ENCODE data around the gene ARHGEF37. TPM values are rescaled to one million over a fixed set of nuclear protein-coding genes. Genes with fewer than 3 reads are reported as not detected.

Gene ARHGEF37
- total RNA-seq, 1 donor = 0.72 TPM

- H3K4me3 ChIP-seq (ENCODE audit: insufficient read depth, low read length) = no peak overlapping the region
- no peaks in the 10 kb centered on the region for H3K79me2 ChIP-seq (ENCODE audit: insufficient read depth, low read length)
- H3K27me3 ChIP-seq (ENCODE audit: insufficient read depth, low read length) = no peaks in the 10 kb centered on the region
- H4K20me1 ChIP-seq (ENCODE audit: insufficient read depth, low read length) = no peaks in the 10 kb centered on the region
- H3K9me3 ChIP-seq (ENCODE audit: low read depth, low read length) = no peaks in the 10 kb centered on the region
- peak overlapping the region; percentile 18 for H3K27ac ChIP-seq (ENCODE audit: low read depth, low read length)
- no peak for TF ChIP-seq CTCF (IDR thresholded peaks at IDR 0.05; ENCODE audit: extremely low read depth, low read depth, low read length)
- peaks cover 6% of the 10 kb centered on the region for H3K4me1 ChIP-seq (ENCODE audit: insufficient read depth, low read length)
- H3K36me3 ChIP-seq (ENCODE audit: insufficient read depth, low read length) = no peaks in the 10 kb centered on the region
- no peak for DNase-seq (ENCODE audit: insufficient read length, low spot score, missing footprints)
- H3K4me2 ChIP-seq (ENCODE audit: insufficient read depth, low read length) = no peak overlapping the region
- H2AFZ ChIP-seq (ENCODE audit: low read length) = no peak overlapping the region
Observed at GRCh38 chr5:149605354-149605997, 24.2 kb downstream of the ARHGEF37 start.

DNA sequence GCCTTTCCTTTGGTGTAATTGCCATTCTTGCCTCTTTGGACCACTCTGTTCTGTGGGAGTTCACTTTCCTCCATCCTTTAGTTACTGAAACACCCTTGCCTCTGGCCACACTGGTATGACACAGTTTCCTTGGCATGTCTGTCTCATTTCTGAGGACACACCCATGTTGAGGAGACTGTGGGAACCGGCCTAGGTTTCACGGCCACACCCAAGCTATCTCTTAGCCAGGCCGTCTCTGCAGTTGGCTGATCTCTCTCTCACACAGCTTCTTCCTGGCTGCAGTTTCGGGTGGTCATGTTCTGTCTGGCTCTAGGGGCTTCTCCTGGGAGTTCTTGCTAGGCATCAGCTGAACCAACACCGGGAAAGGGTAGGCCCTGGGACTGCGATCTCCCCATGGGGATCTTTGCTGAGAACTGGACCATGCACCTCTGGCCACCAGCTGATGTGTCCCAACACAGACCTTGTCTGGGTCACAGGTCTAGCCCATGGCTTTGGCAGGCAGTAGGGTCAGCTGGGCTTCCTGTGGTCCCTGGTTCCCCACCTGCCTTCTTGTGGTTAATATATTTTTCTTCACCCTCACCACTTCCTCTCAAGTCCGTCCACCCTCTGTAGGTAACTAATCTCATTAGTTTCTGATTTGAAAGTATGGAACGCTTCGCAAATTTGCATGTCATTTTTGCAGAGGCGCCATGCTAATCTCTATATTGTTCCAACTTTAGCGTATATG is 24.9 kb downstream of the ARHGEF37 start:
- no peaks in the 10 kb centered on the region for H3K36me3 ChIP-seq (ENCODE audit: insufficient read depth, low read length)
- no peak for TF ChIP-seq CTCF (IDR thresholded peaks at IDR 0.05; ENCODE audit: extremely low read depth, low read depth, low read length)
- H3K9me3 ChIP-seq (ENCODE audit: low read depth, low read length) = no peaks in the 10 kb centered on the region
- H2AFZ ChIP-seq (ENCODE audit: low read length) = no peak overlapping the region
- peak; percentile 93 for DNase-seq (ENCODE audit: insufficient read length, low spot score, missing footprints)
- peak overlapping the region; percentile 18 for H3K27ac ChIP-seq (ENCODE audit: low read depth, low read length)
- H3K4me3 ChIP-seq (ENCODE audit: insufficient read depth, low read length) = no peak overlapping the region
- H3K27me3 ChIP-seq (ENCODE audit: insufficient read depth, low read length) = no peaks in the 10 kb centered on the region
- peaks cover 9% of the 10 kb centered on the region for H3K4me1 ChIP-seq (ENCODE audit: insufficient read depth, low read length)
- no peaks in the 10 kb centered on the region for H3K79me2 ChIP-seq (ENCODE audit: insufficient read depth, low read length)
- H3K4me2 ChIP-seq (ENCODE audit: insufficient read depth, low read length) = no peak overlapping the region
- no peaks in the 10 kb centered on the region for H4K20me1 ChIP-seq (ENCODE audit: insufficient read depth, low read length)

- H3K27me3 ChIP-seq (ENCODE audit: insufficient read depth, low read length) = no peaks in the 10 kb centered on the region
- no peaks in the 10 kb centered on the region for H3K79me2 ChIP-seq (ENCODE audit: insufficient read depth, low read length)
- no peaks in the 10 kb centered on the region for H4K20me1 ChIP-seq (ENCODE audit: insufficient read depth, low read length)
- H3K4me2 ChIP-seq (ENCODE audit: insufficient read depth, low read length) = no peak overlapping the region
- no peak for DNase-seq (ENCODE audit: insufficient read length, low spot score, missing footprints)
- no peak for TF ChIP-seq CTCF (IDR thresholded peaks at IDR 0.05; ENCODE audit: extremely low read depth, low read depth, low read length)
- no peaks in the 10 kb centered on the region for H3K36me3 ChIP-seq (ENCODE audit: insufficient read depth, low read length)
- peaks cover 11% of the 10 kb centered on the region for H3K4me1 ChIP-seq (ENCODE audit: insufficient read depth, low read length)
- H3K27ac ChIP-seq (ENCODE audit: low read depth, low read length) = no peak overlapping the region
- H3K9me3 ChIP-seq (ENCODE audit: low read depth, low read length) = no peaks in the 10 kb centered on the region
- H3K4me3 ChIP-seq (ENCODE audit: insufficient read depth, low read length) = no peak overlapping the region
- H2AFZ ChIP-seq (ENCODE audit: low read length) = no peak overlapping the region
Observed at GRCh38 chr5:149608936-149609545, 27.7 kb downstream of the ARHGEF37 start.

DNA sequence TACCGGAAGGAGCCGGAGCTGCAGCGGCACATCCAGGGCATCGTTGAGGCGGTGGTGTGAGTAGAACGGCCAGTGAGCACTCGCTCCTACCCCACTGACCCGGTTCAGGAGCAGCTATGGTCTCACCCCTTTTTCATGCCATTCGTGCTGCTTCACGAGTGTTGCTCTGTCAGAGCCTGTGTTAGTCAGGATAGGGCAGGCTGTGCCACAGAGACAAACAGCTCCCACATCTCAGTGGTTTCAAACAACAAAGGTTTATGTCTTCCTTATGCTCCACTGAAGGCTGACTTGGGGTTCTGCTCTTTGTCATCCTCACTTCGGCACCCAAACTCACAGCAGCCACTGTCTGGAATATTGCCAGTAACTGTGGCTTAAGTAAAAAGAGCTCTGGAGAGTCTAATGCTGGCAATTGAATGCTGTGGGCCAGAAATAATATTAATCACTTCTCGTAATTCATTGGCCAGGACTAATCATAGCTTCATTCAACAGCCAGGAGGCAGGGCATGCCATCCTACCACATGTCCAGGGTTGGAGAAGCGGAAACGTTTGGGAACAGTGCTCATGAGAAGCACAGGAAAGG is 28.4 kb downstream of the ARHGEF37 start:
- no peak for TF ChIP-seq CTCF (IDR thresholded peaks at IDR 0.05; ENCODE audit: extremely low read depth, low read depth, low read length)
- no peak for DNase-seq (ENCODE audit: insufficient read length, low spot score, missing footprints)
- no peaks in the 10 kb centered on the region for H3K27me3 ChIP-seq (ENCODE audit: insufficient read depth, low read length)

More for the DNA sequence above, 28.4 kb downstream of the ARHGEF37 start:
- H3K79me2 ChIP-seq (ENCODE audit: insufficient read depth, low read length) = no peaks in the 10 kb centered on the region
- H3K4me1 ChIP-seq (ENCODE audit: insufficient read depth, low read length) = peaks cover 11% of the 10 kb centered on the region
- H3K9me3 ChIP-seq (ENCODE audit: low read depth, low read length) = no peaks in the 10 kb centered on the region
- no peak overlapping the region for H2AFZ ChIP-seq (ENCODE audit: low read length)
- no peak overlapping the region for H3K4me2 ChIP-seq (ENCODE audit: insufficient read depth, low read length)
- no peaks in the 10 kb centered on the region for H4K20me1 ChIP-seq (ENCODE audit: insufficient read depth, low read length)
- H3K36me3 ChIP-seq (ENCODE audit: insufficient read depth, low read length) = no peaks in the 10 kb centered on the region
- no peak overlapping the region for H3K4me3 ChIP-seq (ENCODE audit: insufficient read depth, low read length)
- no peak overlapping the region for H3K27ac ChIP-seq (ENCODE audit: low read depth, low read length)
